HG03469 (cell line): ENCODE results near the gene SMIM38.

Source experiments
- ATAC-seq: cut with Tn5 transposase; IDR thresholded peaks from one replicate; pipeline ENCODE4 v1.9.1; 2021; ENCODE audit warnings: mild to moderate bottlenecking, moderate library complexity, moderate number of reproducible peaks; ENCODE audit not compliant: unreplicated experiment

Gene SMIM38

DNA sequence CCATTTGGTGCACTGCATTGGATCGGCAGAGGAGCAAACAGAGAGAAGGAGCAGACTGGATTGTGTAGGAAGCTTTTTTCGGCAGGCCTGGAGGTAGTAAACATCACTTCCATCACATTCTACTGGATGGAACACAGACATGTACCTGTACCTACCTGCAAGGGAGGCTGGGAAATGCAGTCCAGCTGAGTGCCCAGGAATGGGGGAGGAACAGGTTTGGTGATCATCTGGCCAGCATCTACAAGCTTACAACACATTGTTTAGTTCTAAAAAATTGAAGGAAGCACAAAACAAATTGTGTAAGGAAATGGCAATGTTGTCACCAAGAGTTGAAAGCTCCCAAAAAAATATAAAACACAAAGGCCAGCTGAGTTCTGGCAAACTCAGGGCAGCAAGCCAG, 19.1 kb downstream of the SMIM38 start:
- no peak for ATAC-seq

- ATAC-seq = no peak
Observed at GRCh38 chr11:69178819-69179482, 23.2 kb downstream of the SMIM38 start.

DNA sequence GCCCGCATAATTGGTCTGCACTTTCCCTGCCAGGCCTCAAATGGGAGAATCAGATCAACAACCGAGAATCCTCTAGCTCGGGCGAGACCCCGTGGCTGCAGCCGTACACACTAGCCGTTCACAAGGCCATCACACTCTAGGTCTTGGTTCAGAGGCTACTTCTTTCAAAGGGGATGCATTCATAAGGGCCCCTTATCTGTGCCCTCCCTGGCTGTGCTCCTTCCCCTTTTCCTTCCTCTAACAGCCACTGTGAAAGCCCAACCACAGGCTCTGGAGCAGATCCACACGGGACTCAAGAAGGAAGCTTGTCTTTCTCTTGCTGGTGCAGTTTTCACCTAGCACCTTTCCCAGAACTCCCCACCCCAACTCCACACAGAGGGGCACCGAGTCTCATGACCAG, 24.5 kb downstream of the SMIM38 start:
- ATAC-seq = no peak

GRCh38 chr11:69180726-69181125, 25.0 kb downstream of the SMIM38 start:
- no peak for ATAC-seq

DNA sequence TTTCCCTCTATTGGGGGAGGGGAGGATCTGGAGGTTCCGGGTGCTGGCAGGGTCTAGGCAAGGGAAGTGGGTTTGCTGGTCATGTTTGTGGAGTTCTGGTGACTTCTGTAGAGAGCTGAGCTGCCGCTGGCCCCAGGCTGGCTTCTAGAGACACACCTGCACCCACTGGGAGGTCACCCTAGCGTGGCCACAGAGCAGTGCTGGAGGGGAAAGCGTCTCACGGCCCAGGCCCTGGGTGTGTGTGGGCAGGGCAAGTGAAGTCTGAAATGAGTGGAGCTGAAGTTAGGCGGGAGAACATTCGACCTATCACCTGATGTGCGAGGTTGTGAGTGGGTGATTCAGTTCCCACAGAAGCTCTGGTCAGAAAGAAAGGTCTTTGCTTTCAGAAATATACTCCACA, 27.9 kb downstream of the SMIM38 start:
- no peak for ATAC-seq

GRCh38 chr11:69186316-69187260, 30.9 kb downstream of the SMIM38 start:
- ATAC-seq = no peak

- no peak for ATAC-seq
Observed at GRCh38 chr11:69187540-69188065, 31.9 kb downstream of the SMIM38 start.

DNA sequence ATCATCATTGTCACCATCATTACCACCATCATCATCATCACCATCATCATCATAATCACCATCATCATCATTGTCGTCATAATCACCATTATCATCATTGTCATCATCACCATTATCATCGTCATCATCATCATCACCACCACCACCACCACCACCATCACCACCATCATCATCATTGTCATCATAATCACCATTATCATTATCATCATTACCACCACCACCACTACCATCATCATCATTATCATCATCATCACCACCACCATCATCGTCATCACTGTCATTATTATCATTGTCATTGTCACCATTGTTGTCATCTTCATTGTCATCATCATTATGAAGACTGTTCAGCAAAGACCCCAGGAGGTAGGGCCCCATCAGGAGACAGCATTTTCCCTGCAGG, 33.3 kb downstream of the SMIM38 start:
- no peak for ATAC-seq

DNA sequence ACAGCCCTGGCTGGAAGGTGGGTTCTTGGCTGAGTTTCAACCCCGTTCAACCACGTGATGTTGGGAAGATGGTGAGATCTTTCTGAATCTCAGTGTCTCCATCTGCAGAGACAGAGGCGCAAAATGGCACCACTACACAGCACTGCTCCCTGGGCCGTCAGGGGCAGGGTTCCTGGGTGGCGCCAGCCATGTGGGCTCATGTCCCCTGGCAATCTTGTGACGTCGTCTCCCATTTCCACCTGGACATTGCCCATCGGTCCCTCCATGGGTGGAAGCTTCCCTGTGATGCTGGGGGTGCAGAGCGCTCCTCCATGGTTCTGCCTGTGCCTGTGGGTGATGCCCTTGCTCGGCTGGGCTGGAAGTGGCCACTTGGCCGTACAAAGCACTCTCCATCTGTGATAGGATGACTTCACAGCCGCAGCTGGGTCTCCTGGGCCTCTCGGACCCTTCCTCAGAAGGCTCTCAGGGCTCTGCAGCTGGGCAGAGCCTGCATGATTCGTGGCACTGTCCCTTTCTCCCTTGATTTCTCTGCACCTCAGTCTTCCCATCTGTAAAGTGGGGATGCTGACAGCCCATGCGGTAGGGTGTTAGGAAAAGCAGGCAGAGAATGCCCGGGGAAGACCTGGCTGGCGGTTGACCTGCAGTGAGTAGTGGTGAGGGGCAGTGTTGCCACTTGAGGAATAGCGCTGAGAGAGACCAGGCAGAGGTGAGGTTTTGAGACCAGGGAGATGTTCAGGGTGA, 35.2 kb downstream of the SMIM38 start:
- ATAC-seq = no peak

DNA sequence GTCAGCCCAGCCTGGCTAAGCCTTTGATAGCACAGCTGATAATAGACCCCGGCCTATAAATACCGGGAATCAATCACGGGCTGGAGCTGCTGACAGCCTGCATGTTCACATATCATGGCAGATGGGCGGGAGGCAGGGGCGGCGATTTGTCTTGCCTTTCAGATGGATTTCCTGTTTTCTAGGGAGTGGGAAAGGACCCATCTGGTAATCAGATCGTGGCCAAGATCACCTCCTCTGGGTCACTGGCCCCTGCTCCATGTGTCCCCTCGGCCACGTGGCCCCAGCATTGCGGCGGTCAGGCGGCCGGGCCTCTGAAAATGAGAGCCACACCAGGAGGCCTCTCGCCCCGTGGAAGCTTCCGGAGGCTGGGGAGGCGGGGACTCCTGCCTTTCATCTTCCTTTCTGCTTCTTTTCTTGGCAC, 36.6 kb downstream of the SMIM38 start:
- no peak for ATAC-seq

DNA sequence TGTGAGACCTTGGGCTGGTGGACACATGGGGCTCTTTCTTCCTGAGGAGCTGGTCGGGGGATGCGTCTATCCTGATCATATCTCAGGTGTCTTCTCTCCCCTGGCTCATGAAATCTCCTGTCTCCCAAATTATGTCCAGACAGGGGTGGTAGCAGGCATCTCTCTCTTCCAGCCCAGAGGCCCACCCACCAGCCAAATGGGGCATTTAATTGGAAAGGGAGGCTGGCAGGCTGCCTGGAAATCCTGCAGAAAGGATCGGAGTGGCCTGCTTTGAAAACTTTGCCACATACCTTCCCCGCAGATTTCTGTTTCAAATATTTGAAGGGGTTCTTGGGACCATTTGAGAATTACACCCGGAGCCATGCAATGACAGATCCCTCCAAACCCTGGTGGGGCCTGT, 37.4 kb downstream of the SMIM38 start:
- no peak for ATAC-seq

DNA sequence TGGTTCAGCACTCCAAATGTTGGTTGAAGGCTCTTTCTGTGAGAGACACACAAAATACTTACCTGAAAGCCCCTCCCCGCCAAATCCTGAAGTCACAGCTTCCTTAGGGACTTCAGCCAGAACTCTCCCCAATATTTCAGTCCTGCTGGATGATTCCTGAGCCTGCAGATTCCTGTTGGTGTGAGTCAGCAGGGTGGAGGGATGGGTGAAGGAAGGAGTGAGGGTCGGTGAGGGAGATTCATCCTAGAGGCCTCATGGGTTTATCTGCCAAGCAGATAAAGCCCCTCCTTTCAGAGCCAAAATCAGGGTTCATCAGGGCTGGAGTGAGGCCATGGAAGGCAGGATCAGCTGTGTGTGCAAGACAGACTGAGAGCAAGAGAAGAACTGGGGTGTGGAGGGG, 37.9 kb downstream of the SMIM38 start:
- ATAC-seq = no peak

DNA sequence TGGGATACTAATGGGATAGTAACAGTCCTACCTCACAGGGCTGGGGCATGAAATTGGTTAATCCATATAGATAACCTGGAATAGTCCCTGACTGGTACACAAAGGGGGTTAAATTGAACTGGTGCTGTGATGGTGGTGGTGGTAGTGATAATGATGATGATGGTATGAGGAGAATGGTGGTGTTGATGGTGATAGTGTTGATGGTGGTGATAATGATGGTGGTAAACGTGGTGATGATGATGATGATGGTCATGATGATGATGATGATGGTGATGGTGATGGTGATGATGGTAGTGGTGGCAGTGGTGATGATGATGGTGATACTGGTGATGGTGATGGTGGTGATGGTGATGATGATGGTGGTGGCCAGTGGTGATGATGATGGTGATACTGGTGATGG, 38.7 kb downstream of the SMIM38 start:
- no peak for ATAC-seq

GRCh38 chr11:69194956-69195355, 39.2 kb downstream of the SMIM38 start:
- ATAC-seq = no peak

- ATAC-seq = no peak
Observed at GRCh38 chr11:69195824-69196782, 40.4 kb downstream of the SMIM38 start.

- no peak for ATAC-seq
Observed at GRCh38 chr11:69196783-69197169, 41.0 kb downstream of the SMIM38 start.

GRCh38 chr11:69198891-69199582, 43.3 kb downstream of the SMIM38 start:
- no peak for ATAC-seq

GRCh38 chr11:69199583-69200315, 44.0 kb downstream of the SMIM38 start:
- no peak for ATAC-seq
